Measurements from ENCODE around the gene MTG2. TPM values are rescaled to one million over a fixed set of nuclear protein-coding genes. Genes with fewer than 3 reads are reported as not detected.

Gene MTG2
- total RNA-seq, 1 experiment from 2014 or later = 110 TPM

DNA sequence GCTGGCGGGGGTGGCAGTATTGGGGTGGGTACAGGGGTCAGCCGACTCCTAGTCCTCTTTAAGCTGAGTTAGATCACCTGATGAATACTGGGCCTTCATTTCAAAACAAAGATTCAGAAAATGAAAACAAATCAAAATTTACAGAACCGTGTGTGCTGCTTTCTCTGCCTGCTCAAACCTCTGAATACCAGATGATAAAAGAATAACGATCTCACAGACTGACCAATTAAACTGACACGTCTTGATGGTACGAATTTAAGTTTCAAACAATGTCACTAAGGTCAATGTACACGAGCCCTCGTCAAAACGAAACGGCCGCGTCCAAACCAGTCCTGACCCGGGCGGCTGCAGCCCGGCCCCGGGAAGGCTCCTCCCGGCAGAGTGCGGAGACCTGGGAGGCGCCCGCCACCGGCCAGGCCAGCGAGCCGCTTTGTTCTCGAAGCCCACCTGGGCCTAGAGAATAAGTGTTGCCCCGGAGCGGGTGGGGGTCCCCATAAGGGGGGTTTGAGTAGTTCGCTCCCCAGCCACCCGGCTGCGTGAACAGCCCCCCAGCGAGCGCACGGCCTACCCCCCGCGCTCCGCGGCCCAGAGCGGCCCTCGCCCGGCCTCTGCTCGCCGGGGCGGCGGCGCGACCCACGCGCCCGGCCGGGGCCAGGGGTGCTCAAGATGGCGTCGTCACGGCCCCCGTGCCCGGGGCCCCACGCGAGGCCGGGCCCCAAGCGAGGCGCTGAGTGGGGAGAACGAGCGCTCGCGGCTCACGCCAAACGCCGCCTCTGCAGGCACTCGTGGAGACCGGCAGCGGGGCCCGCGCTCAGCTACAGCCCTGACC, 40.4 kb upstream of the MTG2 start:
- Mint-ChIP-seq H3K36me3 (ENCODE audit: insufficient read depth, unreplicated experiment) (peaks cover 82% of the 10 kb centered on the region), H3K4me3 (ENCODE audit: unreplicated experiment) (peak overlapping the region; percentile 91), H3K9me3 (ENCODE audit: unreplicated experiment) (no peaks in the 10 kb centered on the region), H3K27me3 (ENCODE audit: insufficient read depth, unreplicated experiment) (no peaks in the 10 kb centered on the region), H3K4me1 (ENCODE audit: low read depth, unreplicated experiment) (peaks cover 25% of the 10 kb centered on the region), H3K27ac (ENCODE audit: unreplicated experiment) (peak overlapping the region; percentile 94)
- DNase-seq = peak; percentile 56 to 63
- Histone ChIP-seq H3K36me3 (ENCODE audit: control insufficient read depth, insufficient read depth, low read length) (peaks cover 16% of the 10 kb centered on the region), H3K9me3 (no peaks in the 10 kb centered on the region), H3K4me3 (ENCODE audit: low read depth, low read length) (peak overlapping the region; percentile 70), H3K27me3 (replicated peaks; ENCODE audit: control insufficient read depth, insufficient read depth, low read length) (no peaks in the 10 kb centered on the region), H3K4me1 (peaks cover 23% of the 10 kb centered on the region)
- no TSS peak for BruUV-seq (replicated peaks)
- TF ChIP-seq, protein P1, sequence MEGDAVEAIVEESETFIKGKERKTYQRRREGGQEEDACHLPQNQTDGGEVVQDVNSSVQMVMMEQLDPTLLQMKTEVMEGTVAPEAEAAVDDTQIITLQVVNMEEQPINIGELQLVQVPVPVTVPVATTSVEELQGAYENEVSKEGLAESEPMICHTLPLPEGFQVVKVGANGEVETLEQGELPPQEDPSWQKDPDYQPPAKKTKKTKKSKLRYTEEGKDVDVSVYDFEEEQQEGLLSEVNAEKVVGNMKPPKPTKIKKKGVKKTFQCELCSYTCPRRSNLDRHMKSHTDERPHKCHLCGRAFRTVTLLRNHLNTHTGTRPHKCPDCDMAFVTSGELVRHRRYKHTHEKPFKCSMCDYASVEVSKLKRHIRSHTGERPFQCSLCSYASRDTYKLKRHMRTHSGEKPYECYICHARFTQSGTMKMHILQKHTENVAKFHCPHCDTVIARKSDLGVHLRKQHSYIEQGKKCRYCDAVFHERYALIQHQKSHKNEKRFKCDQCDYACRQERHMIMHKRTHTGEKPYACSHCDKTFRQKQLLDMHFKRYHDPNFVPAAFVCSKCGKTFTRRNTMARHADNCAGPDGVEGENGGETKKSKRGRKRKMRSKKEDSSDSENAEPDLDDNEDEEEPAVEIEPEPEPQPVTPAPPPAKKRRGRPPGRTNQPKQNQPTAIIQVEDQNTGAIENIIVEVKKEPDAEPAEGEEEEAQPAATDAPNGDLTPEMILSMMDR (IDR thresholded peaks at IDR 0.05; ENCODE audit: insufficient read depth in 1 of 2, low read depth in 1 of 2, low read length in 1 of 2, severe bottlenecking in 1 of 2, unreplicated experiment in 1 of 2) = no peak
- ChIA-PET CTCF (interaction anchor here (0.6 to 1.5 kb wide), 8 partner anchors 10 to 132 kb away, joined by 3 to 5 read pairs (median 4); partner anchors contain the start of genes LSM14B and TAF4), POLR2A (interaction anchor here (0.6 to 1.6 kb wide), 8 partner anchors 8 to 132 kb away, joined by 3 to 6 read pairs (median 4); partner anchors contain the start of gene TAF4)
- intact Hi-C loops (cut with micrococcal nuclease; ENCODE audit: unreplicated experiment) = loop anchor here (1.0 to 10.0 kb wide), 4 partner anchors 20 to 262 kb away; partner anchors contain the start of genes CABLES2, LSM14B and OSBPL2

DNA sequence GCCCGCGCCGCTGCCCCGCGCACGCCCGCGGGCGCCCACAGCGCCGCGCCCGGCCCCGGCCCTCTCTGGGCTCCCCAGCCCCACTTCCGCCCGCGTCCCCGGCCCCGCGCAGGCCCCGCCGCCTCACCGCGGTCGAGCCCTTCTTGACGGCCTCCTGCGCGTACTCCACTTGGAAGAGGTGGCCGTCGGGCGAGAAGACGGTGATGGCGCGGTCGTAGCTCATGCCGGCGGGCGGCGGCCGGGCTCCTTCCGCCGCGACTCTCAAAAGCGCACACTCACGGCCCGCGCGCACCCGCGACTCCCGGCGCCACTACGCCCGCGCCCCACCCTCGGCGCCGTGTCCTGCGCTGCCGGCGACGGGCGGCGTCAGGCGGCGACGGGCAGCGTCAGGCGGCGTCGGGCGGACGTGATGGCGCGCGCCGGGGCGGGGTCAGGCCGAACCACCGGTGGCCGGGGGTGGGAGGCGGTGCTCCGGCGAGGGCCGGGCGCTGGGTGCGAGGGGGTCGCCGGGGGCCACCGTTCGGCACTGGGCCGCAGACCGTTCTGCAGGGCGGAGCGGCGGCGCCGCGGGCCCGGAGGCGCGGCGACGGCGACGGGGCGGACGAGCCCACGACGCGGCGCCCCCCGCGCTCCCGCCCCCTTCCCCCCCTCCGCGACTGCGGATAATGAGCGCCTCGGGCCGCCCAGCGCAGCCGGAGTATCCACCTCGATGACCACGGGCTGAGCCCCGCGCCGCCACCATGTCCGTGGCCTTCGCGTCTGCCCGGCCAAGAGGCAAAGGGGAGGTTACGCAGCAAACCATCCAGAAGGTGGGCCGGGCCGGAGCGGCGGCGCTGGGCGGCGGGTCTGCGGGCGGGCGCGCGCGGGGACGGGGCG, 39.5 kb upstream of the MTG2 start, which contains the start of the genes PSMA7 and SS18L1:
TSS of gene PSMA7 (minus strand) at position 314 of the 876 bp plus-strand sequence. CDS start at position 223, 91 bp downstream.
TSS of gene SS18L1 (plus strand) at position 689 of the 876 bp plus-strand sequence. CDS start at position 741, 52 bp downstream.
- intact Hi-C loops (cut with micrococcal nuclease; ENCODE audit: unreplicated experiment) = loop anchor here (1.0 to 10.0 kb wide), 4 partner anchors 21 to 261 kb away; partner anchors contain the start of genes CABLES2, LSM14B and OSBPL2

More for the DNA sequence above, 39.5 kb upstream of the MTG2 start, which contains the start of the genes PSMA7 and SS18L1:
- Mint-ChIP-seq H3K9me3 (ENCODE audit: unreplicated experiment) (no peaks in the 10 kb centered on the region), H3K4me1 (ENCODE audit: low read depth, unreplicated experiment) (peaks cover 25% of the 10 kb centered on the region), H3K27me3 (ENCODE audit: insufficient read depth, unreplicated experiment) (no peaks in the 10 kb centered on the region), H3K4me3 (ENCODE audit: unreplicated experiment) (peak within 1 kb of the TSS; percentile 91), H3K36me3 (ENCODE audit: insufficient read depth, unreplicated experiment) (peaks cover 73% of the 10 kb centered on the region), H3K27ac (ENCODE audit: unreplicated experiment) (peak within 1 kb of the TSS; percentile 94)
- DNase-seq = peak; percentile 93 to 98
- H3K27me3 ChIP-seq (replicated peaks; ENCODE audit: control insufficient read depth, insufficient read depth, low read length) = no peaks in the 10 kb centered on the region
- POLR2A ChIA-PET = interaction anchor here (0.6 to 1.6 kb wide), 5 partner anchors 9 to 133 kb away, joined by 3 to 6 read pairs (median 4); partner anchors contain the start of gene TAF4
- CTCF ChIA-PET = interaction anchor here (0.6 to 1.5 kb wide), 4 partner anchors 22 to 132 kb away, joined by 4 to 5 read pairs (median 5); partner anchors contain the start of genes LSM14B and TAF4
- peaks cover 10% of the 10 kb centered on the region for H3K36me3 ChIP-seq (ENCODE audit: control insufficient read depth, insufficient read depth, low read length)
- peaks cover 23% of the 10 kb centered on the region for H3K4me1 ChIP-seq
- H3K4me3 ChIP-seq (ENCODE audit: low read depth, low read length) = peak within 1 kb of the TSS; percentile 70
- TF ChIP-seq, protein P1 (IDR thresholded peaks at IDR 0.05; ENCODE audit: insufficient read depth in 1 of 2, low read depth in 1 of 2, low read length in 1 of 2, severe bottlenecking in 1 of 2, unreplicated experiment in 1 of 2) = no peak
- no peaks in the 10 kb centered on the region for H3K9me3 ChIP-seq
- BruUV-seq (replicated peaks) = no TSS peak

All from Caco-2 (cell line).